Tibial nerve (tissue), 4 donors: ENCODE results near the gene GAB3. TPM values are rescaled to one million over a fixed set of nuclear protein-coding genes. Genes with fewer than 3 reads are reported as not detected.

Experiments used
- DNase-seq, 2 donors: peaks; one replicate each; pipeline ENCODE4 v3.0.0-alpha.2; 2019; ENCODE audit warnings: low spot score in 2 of 2
- H3K27ac ChIP-seq, 4 donors: fragments of 200-600 bp; sonication (generic) in 3 of 4; one replicate each; pipeline ENCODE4 v1.5.1; 2017 to 2019; ENCODE audit warnings: mild to moderate bottlenecking in 1 of 4
- H3K27me3 ChIP-seq, 2 donors: fragments of 200-600 bp; sonication (generic) in 1 of 2; one replicate each; pipeline versions ENCODE4 v1.5.1 to v1.6.0; 2017 to 2019
- H3K36me3 ChIP-seq, 3 donors: fragments of 200-600 bp; sonication (generic); one replicate each; pipeline ENCODE4 v1.5.1; 2018 to 2019
- H3K4me1 ChIP-seq, 4 donors: fragments of 200-600 bp; sonication (generic) in 3 of 4; one replicate each; pipeline ENCODE4 v1.5.1; 2017 to 2019
- H3K4me3 ChIP-seq, 4 donors: fragments of 200-600 bp; sonication (generic) in 3 of 4; one replicate each; pipeline ENCODE4 v1.5.1; 2017 to 2019; ENCODE audit warnings: mild to moderate bottlenecking in 1 of 4, moderate library complexity in 1 of 4
- H3K9me3 ChIP-seq, 4 donors: fragments of 200-600 bp; sonication (generic) in 3 of 4; one replicate each; pipeline ENCODE4 v1.5.1; 2017 to 2019
- EP300 ChIP-seq, 2 donors: sonication (generic); formaldehyde crosslinking; IDR thresholded peaks; one replicate each; pipeline ENCODE4 v1.6.1; 2017; ENCODE audit warnings: antibody characterized with exemption in 2 of 2, mild to moderate bottlenecking in 1 of 2
- POLR2A ChIP-seq, 2 donors: fragments of 450-650 bp; IDR thresholded peaks; one replicate each; pipeline ENCODE4 v1.6.1; 2017; ENCODE audit warnings: antibody characterized with exemption in 2 of 2, mild to moderate bottlenecking in 2 of 2, moderate library complexity in 2 of 2
- WGBS, 2 donors: methylation state at CpG; one replicate each; pipeline ENCODE4 v1.1.5; 2018; 5-methylcytosine and 5-hydroxymethylcytosine counted together
- total RNA-seq, 4 donors: library from RNA; depleted of rRNA; stranded (reverse); fragments of >200 nt; gene quantifications; one replicate each; pipeline ENCODE4 v1.1.0, GENCODE V29; 2016
- TF ChIP-seq, protein P1 (sequence below), 5 experiments: fragments of 200-600 bp in 3 of 5; fragments of 450-650 bp in 2 of 5; sonication (generic) in 3 of 5; IDR thresholded peaks; one replicate each; pipeline ENCODE4 v1.5.1; 2016 to 2019; ENCODE audit warnings: antibody characterized with exemption in 5 of 5, mild to moderate bottlenecking in 3 of 5, moderate library complexity in 2 of 5

Gene GAB3
- total RNA-seq, 4 donors from 2014 or later, result 5.1 to 7.5 (median 5.8) TPM

DNA sequence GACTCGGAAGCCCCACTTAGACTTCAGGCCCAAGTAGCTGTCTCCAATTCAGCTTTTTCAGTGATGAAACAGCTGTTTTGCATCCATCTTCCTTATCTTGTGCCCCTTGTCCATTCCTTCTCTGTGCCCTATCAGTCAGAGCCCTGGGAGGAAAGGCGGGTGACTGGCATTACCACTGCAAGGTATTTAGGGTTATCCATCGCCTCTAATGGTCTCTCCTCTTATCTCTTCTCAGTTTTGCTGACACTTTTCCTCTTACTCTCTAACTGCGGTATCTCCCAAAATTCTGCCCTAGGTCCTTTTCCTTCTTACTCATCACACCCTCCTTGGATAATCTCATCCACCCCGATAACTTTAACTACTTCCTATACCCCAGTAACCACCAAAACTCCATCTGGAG, 13.7 kb downstream of the GAB3 start:
- H3K4me3 ChIP-seq, result no peak overlapping the region
- peaks cover 0 to 60% (median 16%) of the 10 kb centered on the region in 4 donors for H3K4me1 ChIP-seq
- H3K36me3 ChIP-seq, result no peaks in the 10 kb centered on the region
- peak overlapping the region in 2 of 4 donors; percentile 33 to 83 for H3K27ac ChIP-seq
- TF ChIP-seq POLR2A (IDR thresholded peaks at IDR 0.05) (no peak), EP300 (IDR thresholded peaks at IDR 0.05) (no peak)
- TF ChIP-seq, protein P1, sequence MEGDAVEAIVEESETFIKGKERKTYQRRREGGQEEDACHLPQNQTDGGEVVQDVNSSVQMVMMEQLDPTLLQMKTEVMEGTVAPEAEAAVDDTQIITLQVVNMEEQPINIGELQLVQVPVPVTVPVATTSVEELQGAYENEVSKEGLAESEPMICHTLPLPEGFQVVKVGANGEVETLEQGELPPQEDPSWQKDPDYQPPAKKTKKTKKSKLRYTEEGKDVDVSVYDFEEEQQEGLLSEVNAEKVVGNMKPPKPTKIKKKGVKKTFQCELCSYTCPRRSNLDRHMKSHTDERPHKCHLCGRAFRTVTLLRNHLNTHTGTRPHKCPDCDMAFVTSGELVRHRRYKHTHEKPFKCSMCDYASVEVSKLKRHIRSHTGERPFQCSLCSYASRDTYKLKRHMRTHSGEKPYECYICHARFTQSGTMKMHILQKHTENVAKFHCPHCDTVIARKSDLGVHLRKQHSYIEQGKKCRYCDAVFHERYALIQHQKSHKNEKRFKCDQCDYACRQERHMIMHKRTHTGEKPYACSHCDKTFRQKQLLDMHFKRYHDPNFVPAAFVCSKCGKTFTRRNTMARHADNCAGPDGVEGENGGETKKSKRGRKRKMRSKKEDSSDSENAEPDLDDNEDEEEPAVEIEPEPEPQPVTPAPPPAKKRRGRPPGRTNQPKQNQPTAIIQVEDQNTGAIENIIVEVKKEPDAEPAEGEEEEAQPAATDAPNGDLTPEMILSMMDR (IDR thresholded peaks at IDR 0.05), result no peak
- WGBS, 2 donors, result 91 to 96% methylated on average over 5 of the region's 5 CpGs
- H3K27me3 ChIP-seq, result no peaks in the 10 kb centered on the region
- no peaks in the 10 kb centered on the region for H3K9me3 ChIP-seq
- DNase-seq, result no peak

DNA sequence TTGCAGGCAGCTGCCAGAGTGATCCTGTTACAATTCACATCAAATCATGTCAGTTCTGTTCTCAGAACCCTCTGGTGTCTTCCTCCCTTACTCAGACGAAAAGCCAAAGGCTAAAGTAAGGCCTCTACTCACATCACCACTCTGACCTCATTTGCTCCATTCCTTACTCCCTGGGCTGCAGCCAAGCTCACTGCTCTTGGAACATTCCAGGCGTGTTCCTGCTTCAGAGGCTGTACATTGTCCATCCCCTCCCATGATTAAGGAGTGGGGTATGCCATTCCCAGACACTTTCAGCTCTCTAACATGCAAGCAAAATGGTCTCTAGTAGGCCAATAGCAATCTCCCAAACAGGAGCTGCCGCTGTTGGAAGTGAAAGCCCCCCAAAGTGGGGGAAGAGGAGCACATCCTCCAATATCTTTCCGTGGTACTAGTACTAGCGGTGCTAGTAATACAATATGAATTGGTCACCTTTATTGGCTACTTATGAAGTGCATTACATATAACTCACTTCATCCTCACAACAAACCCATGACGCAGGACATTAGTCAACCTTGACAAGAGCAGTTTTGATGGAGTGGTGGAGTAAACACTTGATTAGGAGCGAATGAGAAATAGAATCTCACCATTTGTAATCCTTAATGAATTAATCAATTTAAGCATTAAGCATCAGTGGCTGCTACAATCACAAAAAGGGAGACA, 15.0 kb downstream of the GAB3 start:
- no peaks in the 10 kb centered on the region for H3K36me3 ChIP-seq
- peak in 1 of 2 donors; percentile 52 for DNase-seq
- H3K27me3 ChIP-seq, result no peaks in the 10 kb centered on the region
- 53 to 59% methylated on average over 4 to 7 of the region's 7 CpGs for WGBS, 2 donors
- H3K4me3 ChIP-seq, result no peak overlapping the region
- peak overlapping the region in 3 of 4 donors; percentile 66 to 83 (median 71) for H3K27ac ChIP-seq
- TF ChIP-seq, protein P1 (IDR thresholded peaks at IDR 0.05), result no peak
- TF ChIP-seq POLR2A (IDR thresholded peaks at IDR 0.05) (no peak), EP300 (IDR thresholded peaks at IDR 0.05) (peak in 1 of 2 donors; percentile 49)
- H3K9me3 ChIP-seq, result no peaks in the 10 kb centered on the region
- H3K4me1 ChIP-seq, result peaks cover 0 to 73% (median 22%) of the 10 kb centered on the region in 4 donors

DNA sequence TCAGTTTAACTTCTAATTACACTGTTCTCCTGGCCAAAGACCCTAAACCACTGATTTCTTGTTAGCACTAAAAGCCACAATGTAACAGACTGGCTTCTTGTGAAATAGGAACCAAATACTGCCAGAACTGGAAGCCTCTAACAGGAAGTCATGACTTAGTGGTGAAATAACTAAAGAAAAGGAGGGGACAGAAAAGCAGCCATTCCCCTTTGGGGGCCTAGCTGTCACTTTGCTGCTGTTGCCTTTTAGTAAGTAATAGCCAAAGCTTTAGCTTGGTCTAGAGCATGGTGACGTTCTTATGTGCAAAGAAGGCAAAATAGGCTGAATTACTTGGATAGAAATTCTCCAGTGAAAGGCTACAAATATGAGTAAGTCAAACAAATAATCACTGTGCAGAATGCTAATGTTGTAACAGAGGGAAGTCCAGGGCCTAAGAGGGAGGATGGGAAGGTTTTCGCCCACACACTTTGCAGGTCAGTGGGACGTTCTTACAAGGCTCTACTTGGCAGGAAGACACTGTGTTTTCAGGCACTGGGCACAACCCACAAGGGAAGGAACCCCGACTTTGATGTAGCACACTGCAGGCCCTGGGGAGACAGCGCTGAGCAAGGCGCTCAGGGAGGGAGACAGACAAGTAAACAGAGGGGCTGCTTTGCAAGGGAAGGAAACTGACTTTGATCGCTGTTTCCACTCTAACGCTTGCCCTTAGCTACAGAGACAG, 16.7 kb downstream of the GAB3 start:
- H3K4me1 ChIP-seq, result peaks cover 0 to 89% (median 32%) of the 10 kb centered on the region in 4 donors
- no peak for DNase-seq
- H3K4me3 ChIP-seq, result no peak overlapping the region
- TF ChIP-seq, protein P1 (IDR thresholded peaks at IDR 0.05), result no peak
- TF ChIP-seq EP300 (IDR thresholded peaks at IDR 0.05) (peak in 1 of 2 donors; percentile 57), POLR2A (IDR thresholded peaks at IDR 0.05) (no peak)
- WGBS, 2 donors, result 6 to 26% methylated on average over 7 to 8 of the region's 8 CpGs
- H3K27ac ChIP-seq, result peak overlapping the region; percentile 31 to 83 (median 68)
- H3K36me3 ChIP-seq, result no peaks in the 10 kb centered on the region
- H3K27me3 ChIP-seq, result no peaks in the 10 kb centered on the region
- H3K9me3 ChIP-seq, result no peaks in the 10 kb centered on the region

DNA sequence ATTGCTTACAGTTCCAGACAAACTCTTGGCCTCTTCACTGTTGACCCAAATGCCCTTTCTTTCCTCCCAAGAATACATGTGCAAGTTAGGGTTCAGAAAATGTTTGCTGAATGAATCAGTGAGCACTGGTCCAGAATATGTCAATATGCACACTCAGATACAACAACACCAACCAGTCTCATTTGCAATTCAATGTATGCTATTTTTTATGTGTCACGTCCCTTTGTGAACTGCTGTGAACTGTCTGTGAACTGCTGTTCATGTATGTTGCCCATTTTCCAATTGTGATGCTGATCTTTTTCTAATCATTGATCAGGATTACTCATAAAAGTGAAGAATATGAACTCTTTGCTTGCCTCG, 17.8 kb downstream of the GAB3 start:
- Histone ChIP-seq H3K4me3 (no peak overlapping the region), H3K9me3 (no peaks in the 10 kb centered on the region), H3K27ac (peak overlapping the region in 3 of 4 donors; percentile 66 to 83 (median 71)), H3K4me1 (peaks cover 0 to 94% (median 37%) of the 10 kb centered on the region in 4 donors), H3K36me3 (no peaks in the 10 kb centered on the region), H3K27me3 (no peaks in the 10 kb centered on the region)
- DNase-seq, result no peak
- TF ChIP-seq EP300 (IDR thresholded peaks at IDR 0.05) (no peak), POLR2A (IDR thresholded peaks at IDR 0.05) (no peak)
- TF ChIP-seq, protein P1 (IDR thresholded peaks at IDR 0.05), result no peak
- WGBS, 2 donors, result 50 to 67% methylated on average over 2 of the region's 2 CpGs
